Neural crest cell (in vitro differentiated cells): Measurements from ENCODE around the gene RNF150. TPM values are rescaled to one million over a fixed set of nuclear protein-coding genes. Genes with fewer than 3 reads are reported as not detected.

Experiments
- DNase-seq: peaks from one replicate; pipeline ENCODE4 v3.0.0; 2021; ENCODE audit warnings: low read depth, mixed read lengths, low spot score
- H3K27ac Mint-ChIP-seq: one replicate; pipeline ENCODE4 v1.8.0; 2021; ENCODE audit warnings: mild to moderate bottlenecking, mixed read lengths; ENCODE audit not compliant: unreplicated experiment
- H3K27me3 Mint-ChIP-seq: 2 replicates; pipeline ENCODE4 v1.8.0; 2021; ENCODE audit warnings: low read depth, mild to moderate bottlenecking, mixed read lengths
- H3K36me3 Mint-ChIP-seq: 2 replicates; pipeline ENCODE4 v1.8.0; 2021; ENCODE audit warnings: low read depth, mild to moderate bottlenecking, mixed read lengths
- H3K4me1 Mint-ChIP-seq: 2 replicates; pipeline ENCODE4 v1.8.0; 2021; ENCODE audit warnings: mixed read lengths
- H3K4me3 Mint-ChIP-seq: one replicate; pipeline ENCODE4 v1.8.0; 2021; ENCODE audit warnings: mild to moderate bottlenecking, mixed read lengths
- H3K9me3 Mint-ChIP-seq: 2 replicates; pipeline ENCODE4 v1.8.0; 2021; ENCODE audit warnings: mixed read lengths
- CTCF ChIP-seq: fragments of 200-600 bp; sonication (generic); conservative IDR thresholded peaks from 2 replicates; pipeline ENCODE4 v1.5.0; 2021; ENCODE audit warnings: antibody characterized with exemption, mild to moderate bottlenecking
- total RNA-seq: library from RNA; stranded (reverse); gene quantifications from 2 replicates; pipeline ENCODE4 v1.2.1, GENCODE V29; 2021

RNF150 gene
- total RNA-seq, 1 donor from 2014 or later: 23.3 TPM

GRCh38 chr4:141154725-141155124 lies 21.5 kb upstream of the RNF150 start:
- Mint-ChIP-seq H3K4me1 (no peaks in the 10 kb centered on the region), H3K36me3 (no peaks in the 10 kb centered on the region), H3K9me3 (no peaks in the 10 kb centered on the region), H3K4me3 (no peak overlapping the region), H3K27ac (no peak overlapping the region), H3K27me3 (peaks cover 7% of the 10 kb centered on the region)
- TF ChIP-seq CTCF: no peak
- DNase-seq: no peak

GRCh38 chr4:141153751-141154510 lies 20.7 kb upstream of the RNF150 start:
- H3K27me3 Mint-ChIP-seq: peaks cover 11% of the 10 kb centered on the region
- no peaks in the 10 kb centered on the region for H3K9me3 Mint-ChIP-seq
- H3K27ac Mint-ChIP-seq: no peak overlapping the region

GRCh38 chr4:141144207-141144606 lies 10.9 kb upstream of the RNF150 start:
- H3K9me3 Mint-ChIP-seq: no peaks in the 10 kb centered on the region
- H3K36me3 Mint-ChIP-seq: no peaks in the 10 kb centered on the region
- no peaks in the 10 kb centered on the region for H3K27me3 Mint-ChIP-seq
- H3K27ac Mint-ChIP-seq: no peak overlapping the region
- no peak overlapping the region for H3K4me3 Mint-ChIP-seq
- no peak for TF ChIP-seq CTCF
- H3K4me1 Mint-ChIP-seq: no peaks in the 10 kb centered on the region
- DNase-seq: no peak

More at GRCh38 chr4:141153751-141154510, 20.7 kb upstream of the RNF150 start:
- Mint-ChIP-seq H3K4me3 (no peak overlapping the region), H3K4me1 (no peaks in the 10 kb centered on the region), H3K36me3 (no peaks in the 10 kb centered on the region)
- DNase-seq: no peak
- TF ChIP-seq CTCF: no peak

- peaks cover 3% of the 10 kb centered on the region for H3K27me3 Mint-ChIP-seq
- H3K27ac Mint-ChIP-seq: no peak overlapping the region
Measured at GRCh38 chr4:141142423-141142822, 9.2 kb upstream of the RNF150 start.

GRCh38 chr4:141140391-141141200 lies 7.3 kb upstream of the RNF150 start:
- Mint-ChIP-seq H3K9me3 (no peaks in the 10 kb centered on the region), H3K4me1 (no peaks in the 10 kb centered on the region), H3K27me3 (peaks cover 21% of the 10 kb centered on the region), H3K36me3 (no peaks in the 10 kb centered on the region), H3K4me3 (no peak overlapping the region), H3K27ac (no peak overlapping the region)
- no peak for DNase-seq
- TF ChIP-seq CTCF: no peak

More at GRCh38 chr4:141142423-141142822, 9.2 kb upstream of the RNF150 start:
- Mint-ChIP-seq H3K4me3 (no peak overlapping the region), H3K9me3 (no peaks in the 10 kb centered on the region), H3K4me1 (no peaks in the 10 kb centered on the region), H3K36me3 (no peaks in the 10 kb centered on the region)
- no peak for DNase-seq
- TF ChIP-seq CTCF: no peak
